HG02840 (cell line): ENCODE data around the gene TRPV3.

Source experiments
- ATAC-seq: cut with Tn5 transposase; IDR thresholded peaks from one replicate; pipeline ENCODE4 v1.9.1; 2021; ENCODE audit warnings: mild to moderate bottlenecking, moderate library complexity, moderate number of reproducible peaks; ENCODE audit not compliant: unreplicated experiment, low FRiP score

The TRPV3 gene

DNA sequence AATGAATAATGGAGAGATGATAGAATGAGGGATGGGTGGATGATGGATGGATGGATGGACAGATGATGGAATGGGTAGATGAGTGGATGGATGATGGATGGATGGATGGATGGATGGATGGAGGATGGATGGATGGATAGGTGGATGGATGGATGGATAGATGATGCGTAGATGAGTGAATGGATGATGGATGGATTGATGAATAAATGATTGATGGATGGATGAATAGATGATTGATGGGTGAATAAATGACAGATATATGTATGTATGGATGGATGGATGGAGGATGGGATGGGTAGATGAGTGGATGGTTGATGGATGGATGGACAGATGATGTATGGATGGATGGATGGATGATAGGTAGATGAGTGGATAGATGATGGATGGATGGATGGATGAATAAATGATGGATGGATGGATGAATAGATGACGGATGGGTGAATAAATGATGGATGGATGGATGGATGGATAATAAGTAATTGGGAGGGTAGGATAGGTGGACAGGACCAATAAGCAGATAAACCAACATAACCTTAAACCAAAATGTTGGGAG lies 7.9 kb downstream of the TRPV3 start:
- no peak for ATAC-seq

DNA sequence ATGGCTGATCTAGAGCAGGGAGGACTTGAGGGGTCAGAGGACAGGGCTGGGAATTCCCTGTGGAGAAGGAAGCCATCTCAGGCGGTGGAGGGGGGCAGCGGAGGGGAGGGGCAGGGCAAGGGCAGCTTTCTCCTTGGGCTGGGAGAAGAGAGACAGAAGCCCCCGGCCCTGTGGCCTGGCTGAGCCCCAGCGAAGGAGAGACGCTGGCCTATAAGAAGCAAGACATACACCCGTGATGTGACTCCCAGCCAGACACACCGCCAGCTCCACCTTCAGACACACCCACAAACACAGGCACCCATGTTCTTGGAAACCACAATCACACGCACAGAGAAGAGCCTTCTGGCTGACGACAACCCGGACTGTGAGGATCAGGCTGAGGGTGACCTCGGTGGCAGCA lies 10.0 kb downstream of the TRPV3 start:
- ATAC-seq, result no peak

DNA sequence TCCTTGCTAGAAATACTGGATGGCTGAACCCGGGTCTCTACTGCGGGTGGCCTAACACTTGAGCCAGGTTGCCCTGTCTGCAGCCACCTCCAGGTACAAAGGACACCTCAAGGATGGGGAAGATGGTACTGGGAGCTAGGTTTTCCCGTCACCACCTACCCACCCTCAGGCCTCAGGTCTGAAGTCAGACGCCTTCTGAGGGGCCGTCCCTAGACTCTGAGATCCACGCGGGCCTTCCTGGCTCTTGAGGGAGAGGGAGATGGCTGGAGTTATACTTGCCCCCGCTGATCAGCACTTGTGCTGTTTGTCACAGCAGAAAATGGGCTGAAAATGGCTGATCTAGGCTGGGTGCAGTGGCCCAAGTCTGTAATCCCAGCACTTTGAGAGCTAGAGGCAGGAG lies 10.6 kb downstream of the TRPV3 start:
- ATAC-seq, result no peak

DNA sequence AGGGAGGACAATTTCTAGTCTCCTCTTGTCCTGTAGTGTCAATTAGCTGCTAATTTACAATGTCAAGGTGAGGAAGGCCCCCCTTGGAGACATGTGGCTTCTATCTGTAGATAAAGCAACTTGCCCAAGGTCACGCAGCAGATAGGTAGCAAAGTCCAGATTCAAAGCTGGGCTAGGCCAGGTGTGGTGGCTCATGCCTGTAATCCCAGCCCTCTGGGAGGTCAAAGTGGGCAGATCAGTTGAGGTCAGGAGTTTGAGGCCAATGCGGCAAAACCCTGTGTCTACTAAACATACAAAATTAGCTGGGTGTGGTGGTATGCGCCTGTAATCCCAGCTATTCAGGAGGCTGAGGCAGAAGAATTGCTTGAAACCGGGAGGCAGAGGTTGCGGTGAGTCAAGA lies 11.1 kb downstream of the TRPV3 start:
- no peak for ATAC-seq

DNA sequence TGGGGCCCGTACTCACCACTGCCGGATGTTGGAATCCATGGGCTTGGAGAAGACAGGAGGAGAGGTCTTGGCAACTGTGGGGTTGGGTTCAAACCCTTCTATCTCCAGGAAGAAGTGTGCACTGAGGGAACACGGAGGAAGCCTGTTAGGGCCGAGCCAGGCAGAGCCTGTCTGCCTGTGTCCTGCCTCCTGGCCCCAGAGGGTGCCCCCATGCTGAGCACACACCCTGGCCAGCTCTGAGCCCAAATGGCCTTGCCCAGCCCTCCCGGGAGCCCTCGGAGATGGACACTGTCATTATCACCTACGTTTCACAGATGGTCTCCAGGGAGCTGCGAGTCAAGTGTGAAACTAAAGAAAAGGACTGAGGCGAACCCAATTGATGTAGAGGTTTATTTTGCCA lies 12.5 kb downstream of the TRPV3 start:
- no peak for ATAC-seq

DNA sequence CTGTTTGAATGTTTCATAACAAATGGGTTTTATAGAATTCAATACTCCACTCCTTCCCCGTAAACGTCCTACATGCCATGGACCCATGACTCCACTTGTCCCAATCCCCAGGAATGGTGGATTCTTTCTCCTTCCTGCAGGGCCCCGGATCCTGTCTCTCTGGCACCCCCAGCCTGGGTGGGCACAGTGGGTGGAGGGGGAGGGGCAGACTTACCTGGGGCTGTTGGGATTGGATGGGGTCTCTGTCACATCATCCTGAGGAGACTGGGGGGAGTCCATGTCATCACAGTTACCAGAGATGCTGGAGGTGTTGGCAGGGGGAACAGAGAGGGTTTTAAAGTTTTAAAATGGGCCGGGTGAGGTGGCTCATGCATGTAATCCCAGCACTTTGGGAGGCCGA lies 13.2 kb downstream of the TRPV3 start:
- no peak for ATAC-seq

DNA sequence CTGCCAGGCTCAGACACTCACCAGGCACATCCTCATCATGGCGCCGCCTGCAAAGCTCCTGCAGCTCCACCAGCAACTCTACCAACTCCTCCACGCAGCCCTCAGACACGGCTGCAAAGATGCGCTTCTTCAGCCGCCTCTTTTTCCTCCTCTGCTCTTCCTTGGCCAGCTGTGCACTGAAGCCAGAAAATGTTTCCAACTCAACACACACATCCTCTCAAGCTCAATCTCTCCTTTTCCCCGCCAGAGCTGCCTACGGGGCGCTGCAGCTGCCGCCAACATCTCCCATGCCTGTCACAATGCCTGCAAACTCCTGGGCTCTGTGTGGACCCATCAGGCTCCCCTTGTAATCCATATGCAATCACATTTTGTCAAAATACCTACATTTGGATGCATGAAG lies 14.2 kb downstream of the TRPV3 start:
- ATAC-seq, result no peak

DNA sequence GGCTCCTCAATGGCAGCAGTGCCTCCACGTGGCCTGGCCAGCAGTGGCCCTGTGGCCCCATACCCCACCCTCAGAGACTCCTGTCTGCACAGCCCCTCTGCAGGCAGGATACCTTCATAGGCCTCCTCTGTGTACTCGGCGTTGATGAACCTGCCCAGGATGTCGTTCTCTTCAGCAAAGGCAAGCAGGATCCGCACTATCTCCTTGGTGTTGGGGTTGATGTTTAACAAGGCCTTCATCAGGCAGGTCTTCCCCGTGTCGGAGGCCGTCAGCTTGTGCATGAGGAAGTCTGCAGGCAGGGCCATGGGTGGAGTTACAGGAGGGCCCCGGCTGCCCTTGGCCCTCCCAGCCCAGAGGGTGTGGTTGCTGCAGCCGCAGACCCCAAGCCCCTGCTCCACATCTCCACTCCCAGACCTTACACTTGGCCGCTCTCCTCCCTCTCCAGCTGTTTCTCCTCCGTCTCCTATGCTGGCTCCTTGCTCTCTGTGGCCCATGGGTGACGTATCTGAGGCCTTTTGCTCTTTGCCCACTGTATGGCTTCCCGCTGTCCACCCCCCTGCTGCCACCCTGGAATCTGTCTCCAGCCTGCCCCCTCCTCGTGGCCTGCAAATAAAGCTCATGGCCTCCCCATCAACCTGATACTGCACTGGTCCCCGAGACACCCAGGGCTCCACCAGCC lies 15.1 kb downstream of the TRPV3 start:
- ATAC-seq, result no peak

DNA sequence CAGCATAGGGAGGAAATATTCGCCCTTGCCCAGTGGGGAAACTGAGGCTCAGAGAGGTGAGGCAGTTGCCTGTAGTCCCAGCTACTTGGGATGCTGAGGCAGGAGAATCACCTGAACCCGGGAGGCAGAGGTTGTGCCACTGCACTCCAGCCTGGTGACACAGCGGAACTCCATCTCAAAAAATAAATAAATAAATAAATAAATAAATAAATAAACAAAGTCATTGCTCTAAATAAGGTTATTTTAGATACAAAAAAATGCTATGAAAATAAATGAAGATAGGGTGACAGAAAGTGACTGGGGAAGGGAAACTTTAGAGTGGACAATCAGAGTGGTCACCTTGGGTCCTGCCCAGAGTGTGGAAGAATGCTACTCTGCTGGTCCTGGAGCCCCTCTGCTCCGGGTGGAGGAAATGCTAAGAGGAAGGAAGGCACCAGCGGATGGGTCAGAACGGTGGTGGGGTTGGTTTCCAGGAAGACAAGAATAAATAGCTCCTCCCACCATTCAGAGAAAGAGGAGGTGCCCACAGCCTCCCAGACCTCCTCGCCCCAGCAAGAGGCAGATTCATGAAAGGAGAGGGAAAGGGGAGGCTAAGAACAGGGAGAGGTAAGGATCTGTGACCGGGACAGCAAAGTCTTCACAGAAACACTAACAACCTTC lies 17.6 kb downstream of the TRPV3 start:
- no peak for ATAC-seq

DNA sequence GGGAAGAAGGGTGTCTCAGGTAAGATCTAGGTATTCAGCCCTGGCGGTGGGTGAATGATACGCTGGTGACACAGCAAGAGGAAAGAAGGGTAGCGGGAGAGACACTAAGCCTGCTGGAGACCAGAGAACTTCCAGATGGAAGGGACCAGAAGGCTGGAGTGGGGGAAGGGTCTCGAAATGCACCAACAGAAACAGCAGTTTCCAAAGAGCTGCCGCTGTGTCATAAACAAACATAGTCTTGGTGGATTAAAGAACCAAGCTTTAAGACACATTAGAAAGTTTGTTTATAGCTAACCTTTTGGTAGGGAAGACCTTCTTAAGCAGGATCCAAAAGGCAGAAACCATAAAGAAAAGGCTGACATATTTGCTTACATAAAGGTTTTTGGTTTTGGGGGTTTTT lies 20.9 kb downstream of the TRPV3 start:
- no peak for ATAC-seq

DNA sequence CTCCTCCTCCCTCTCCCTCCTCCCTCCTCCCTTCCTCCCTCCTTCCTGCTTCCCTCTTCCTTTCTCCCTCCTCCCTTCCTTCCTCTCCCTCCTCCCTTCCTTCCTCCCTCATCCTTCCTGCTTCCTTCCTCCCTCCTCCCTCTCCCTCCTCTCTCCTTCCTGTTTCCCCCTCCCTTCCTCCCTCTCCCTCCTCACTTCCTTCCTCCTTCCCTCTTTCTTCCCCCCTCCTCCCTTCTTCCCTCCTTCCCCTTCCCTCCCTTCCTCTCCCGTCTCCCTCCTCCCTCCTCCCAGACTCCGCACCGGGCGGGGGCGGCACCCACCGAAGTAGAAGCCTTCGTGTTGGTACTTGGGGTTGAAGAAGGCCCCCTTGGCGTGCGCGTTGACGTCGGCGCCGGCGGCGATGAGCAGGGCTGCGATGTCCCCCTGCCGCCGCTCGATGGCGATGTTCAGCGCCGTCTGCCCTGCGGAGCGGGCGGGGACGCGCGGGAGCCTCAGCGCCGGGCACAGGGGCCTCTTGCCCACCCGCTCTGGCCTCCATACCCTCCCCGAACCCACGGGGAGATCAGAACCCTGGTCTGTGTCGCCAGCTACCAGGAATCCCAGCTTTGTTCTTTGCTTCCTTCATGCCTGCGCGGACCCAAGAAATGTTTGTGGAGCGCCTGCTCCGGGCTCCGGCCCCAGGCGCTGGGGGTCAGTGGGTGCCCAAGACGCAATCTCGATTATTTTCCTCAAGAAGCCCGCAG lies 22.2 kb downstream of the TRPV3 start:
- no peak for ATAC-seq

DNA sequence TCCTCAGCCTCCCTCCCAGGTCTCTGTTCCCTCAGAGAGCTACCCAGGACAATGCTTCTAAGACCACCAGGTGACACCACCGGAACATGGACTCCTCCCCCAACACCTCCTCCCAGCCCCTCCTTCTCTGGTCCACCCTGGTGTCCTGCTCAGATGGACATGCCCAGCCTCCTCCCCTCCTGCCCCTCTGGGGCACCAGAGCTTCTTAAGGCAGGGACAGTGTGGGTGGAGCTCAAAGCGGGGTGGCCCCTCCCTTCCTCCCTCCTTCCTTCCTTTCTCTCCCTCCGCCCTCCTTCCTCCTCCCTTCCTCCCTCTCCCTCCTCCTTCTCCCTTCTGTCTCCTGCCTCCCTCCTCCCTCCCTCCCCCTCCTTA lies 22.7 kb downstream of the TRPV3 start:
- no peak for ATAC-seq

DNA sequence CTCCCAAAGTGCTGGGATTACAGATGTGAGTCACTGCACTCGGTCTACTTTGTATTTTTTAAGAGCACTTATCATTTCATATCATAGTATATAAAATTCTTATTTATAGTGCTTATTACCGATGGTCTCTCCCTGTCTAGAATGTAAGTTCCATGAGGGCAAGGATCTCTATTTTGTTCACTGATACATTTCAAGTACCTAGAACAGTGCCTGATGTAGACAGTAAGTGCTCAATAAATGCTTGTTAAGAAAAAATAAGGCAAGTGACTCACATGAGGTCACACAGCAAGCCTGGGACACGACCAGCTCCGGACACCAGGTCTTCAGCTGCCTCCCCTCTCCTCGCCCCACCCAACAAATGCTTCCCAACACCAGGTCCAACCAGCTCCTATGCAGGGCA lies 23.9 kb downstream of the TRPV3 start:
- ATAC-seq, result no peak

DNA sequence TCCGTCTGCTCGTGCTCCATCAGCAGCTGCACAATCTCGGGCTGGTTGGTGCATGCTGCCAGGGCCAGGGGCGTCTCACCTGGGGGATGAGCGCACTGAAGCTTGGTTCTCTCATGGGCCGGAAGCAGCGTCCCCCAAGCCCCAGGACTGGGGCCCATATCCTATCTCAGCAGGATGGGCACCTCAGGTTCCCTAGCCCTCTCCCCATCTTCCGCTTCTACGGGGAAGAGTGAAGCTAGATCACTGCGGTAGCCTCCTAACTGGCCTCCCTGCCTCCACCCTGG lies 24.8 kb downstream of the TRPV3 start:
- ATAC-seq, result no peak

DNA sequence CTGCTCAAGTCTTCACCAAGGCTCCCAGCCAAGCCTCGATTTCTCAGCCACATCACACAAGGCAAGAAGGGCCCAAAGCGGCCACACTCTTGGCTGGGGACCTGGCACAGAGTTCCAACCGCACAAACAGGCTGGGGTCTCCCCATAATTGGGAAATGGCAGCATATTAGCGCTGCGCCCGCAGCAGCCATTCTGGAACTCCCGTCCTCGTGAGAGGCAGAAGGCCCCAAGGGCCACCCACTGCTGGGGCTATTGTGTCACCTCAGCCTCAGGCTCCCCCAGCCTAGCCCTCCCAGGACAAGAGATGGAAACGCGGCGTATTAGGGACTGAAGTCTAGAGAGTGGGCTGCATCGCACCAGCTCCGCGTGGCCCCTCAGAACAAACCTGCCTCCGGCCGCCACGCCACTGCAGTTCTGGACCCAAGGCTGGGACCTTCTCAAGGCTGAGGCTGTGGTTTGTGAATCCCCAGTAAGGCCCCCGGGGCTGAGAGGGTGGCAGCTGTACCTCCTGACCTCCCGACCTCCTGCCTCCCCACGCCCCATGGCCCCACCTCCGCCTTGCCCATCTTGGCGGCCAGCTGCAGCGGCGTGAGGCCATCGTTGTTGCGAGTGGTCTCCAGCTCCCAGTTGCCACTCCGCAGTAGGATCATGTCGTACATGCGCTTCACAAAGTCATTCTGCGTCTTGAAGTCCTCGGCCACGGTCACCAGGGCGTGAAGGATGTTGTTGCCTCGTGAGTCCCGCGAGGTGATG lies 25.3 kb downstream of the TRPV3 start:
- no peak for ATAC-seq

DNA sequence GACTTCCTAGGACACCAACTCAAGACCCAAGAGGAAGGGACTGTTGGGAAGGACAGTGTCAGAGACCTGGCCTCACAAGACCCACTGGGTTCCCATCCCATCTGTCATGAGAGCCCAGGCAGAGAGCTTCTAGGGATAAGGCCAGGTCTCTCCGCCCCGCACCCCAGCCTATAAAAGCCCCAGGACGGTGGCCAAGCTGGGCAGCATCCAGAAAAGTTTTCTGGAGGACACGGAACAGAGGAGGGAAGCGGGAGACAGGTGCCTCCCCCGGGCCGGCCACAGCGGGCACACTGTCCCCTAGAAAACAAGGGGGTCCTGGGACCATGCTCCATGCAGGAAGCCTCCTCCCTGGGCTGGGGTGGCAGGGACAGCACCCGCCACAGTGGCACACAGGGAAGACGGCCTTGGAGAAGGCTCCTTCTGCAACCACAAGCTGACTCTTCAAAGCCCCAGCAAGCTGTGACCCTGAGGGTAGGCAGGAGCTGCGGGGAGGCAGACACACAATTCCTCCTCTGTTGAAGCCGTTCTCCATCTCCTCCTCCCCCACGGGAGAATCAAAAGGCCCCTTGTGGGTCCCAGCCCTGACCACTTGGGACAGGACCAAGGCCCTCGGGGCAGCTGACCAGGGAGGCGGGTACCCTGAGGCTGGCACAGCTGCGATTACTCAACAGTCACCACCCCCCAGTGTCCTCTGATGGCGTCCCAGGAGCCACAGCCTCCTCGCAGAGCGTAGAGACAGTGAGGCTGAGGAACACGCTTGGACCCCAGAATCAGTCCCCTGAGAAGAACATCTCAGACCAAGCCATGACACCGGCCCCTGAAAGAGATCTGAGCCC lies 26.1 kb downstream of the TRPV3 start:
- ATAC-seq, result no peak

DNA sequence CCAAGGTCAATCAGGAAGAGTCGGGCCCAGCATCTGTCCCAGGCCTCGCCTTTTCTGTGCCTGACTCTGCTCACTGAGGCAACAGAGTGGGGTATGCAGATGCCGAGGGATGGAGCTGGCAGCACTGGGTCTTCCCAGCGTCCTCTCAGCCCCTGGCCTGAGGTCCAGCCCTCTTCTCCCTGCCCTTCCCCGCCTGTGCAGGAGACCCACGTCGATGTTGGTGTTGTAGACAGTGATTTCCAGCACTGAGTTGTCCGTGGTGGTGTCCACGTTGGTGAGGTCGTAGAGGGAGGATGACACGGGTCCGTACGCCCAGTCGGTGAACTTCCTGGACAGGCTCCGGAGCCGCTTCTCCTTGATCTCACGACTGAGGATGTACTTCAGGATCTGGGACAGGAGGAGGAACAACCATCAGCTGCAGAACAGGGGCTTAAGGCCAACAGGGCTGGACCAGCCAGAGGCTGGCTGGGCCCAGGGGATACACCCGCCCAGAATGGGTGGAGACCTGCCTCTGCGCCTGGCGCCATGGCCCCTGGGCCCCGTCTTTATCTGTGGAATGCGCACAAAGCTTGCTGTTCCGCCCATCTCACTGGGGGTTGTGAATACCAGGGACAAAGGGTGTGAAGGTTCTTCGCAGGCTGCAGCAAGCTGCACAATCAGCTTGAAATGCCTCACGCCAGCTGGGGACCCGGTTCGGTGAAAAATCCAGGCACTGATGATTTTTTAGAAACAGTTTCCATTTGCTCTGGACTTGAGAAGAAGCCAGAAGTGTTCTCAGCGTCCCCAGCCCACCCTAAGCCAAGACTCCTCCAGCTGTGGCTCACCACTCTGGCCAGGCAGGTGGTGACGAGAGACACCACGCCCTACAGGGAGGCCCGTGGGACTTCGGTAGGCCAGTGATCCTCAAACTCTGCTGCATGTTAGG lies 27.5 kb downstream of the TRPV3 start:
- no peak for ATAC-seq

DNA sequence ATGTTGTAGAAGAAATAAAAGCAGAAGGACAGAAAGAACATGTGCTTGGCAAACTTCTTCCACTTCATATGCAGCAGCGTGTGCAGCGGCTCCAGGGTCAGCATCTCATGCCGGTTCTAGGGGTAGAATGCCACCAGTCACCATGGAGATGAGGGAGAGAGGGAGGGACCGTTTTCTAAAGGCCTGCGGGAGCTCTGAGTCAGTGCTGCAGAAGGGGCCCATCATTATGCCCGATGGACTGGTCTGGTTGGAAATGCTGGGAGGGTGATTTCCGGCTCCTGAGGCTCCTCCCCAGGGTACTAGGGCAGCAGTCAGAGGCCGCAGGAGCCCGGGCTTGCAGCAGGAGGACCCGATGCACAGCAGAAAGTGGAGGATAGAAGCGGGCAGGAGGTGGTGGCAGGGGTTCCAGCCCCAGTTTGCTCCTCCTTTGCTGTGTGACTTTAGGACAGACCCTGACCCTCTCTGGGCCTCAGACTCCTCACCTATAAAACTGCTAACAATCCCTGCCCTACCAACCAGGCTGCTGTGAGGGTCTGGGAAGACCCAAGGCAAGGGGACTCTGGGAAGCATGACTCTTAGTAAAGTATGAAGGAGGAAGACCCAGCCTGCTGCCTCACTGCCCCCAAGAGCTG lies 28.6 kb downstream of the TRPV3 start:
- ATAC-seq, result no peak

DNA sequence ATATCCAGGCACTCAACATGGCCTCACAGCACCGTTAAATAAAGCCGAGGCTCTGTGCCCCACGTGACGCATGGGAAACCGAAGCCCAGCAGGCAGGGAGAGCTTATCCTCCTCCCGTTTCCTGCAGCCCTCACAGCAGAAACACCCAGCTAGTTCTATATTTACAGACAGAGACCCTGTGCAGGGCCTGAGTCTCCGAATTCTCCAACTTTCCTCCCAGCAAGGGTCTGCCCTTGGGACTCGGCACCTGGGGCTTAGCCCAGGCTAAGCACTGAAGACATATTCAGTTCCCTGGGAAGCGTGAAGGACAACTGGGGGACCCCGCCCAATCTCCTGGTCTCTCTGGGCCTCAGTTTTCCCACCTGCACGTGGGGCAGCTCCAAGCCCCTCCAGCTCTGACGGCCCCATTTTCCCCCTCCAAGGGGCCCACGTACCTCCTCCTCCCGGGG lies 29.2 kb downstream of the TRPV3 start:
- ATAC-seq, result no peak
